ENCODE data around the gene PNKP. TPM values are rescaled to one million over a fixed set of nuclear protein-coding genes. Genes with fewer than 3 reads are reported as not detected.

The PNKP gene
- total RNA-seq, 4 donors from 2014 or later: 33.9 to 69.7 (median 50.2) TPM

DNA sequence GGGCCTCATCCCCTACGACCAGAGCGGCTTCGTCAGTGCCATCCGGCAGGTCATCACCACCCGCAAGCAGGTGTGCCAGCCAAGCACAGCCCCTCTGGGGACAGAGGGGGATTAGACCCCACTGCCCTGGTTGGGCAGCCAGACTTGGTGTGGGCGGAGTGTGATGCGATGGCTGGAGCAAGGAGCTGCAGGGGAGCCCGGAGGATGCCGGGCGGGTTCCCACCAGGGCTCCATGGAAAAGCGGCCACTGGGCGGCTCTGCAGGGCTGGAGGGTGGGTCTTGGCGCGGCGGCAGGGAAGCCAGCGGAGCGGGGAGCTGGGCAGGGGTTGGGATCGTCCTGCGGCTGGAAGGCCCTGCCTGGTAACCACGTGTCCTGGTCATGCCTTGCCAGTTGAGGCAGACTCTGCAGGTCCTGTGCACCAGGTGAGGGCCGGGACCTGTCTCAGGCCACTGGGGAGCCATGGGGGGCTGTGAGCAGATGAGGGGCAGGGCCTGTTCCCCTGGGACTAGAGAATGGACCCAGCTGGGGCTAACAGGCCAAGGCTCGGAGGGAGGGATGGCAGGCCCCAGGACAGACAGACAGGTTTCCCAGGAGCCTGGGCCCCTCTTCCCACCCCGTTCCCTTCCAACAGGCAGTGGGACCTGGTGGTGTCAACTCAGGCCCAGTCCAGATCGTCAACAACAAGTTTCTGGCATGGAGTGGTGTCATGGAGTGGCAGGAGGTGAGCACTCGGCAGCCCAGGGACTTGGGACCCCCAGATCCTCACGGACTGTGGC lies 10.1 kb downstream of the PNKP start:
- no peak for TF ChIP-seq CTCF (IDR thresholded peaks at IDR 0.05)
- no peak for DNase-seq (ENCODE audit: low spot score)
- no peak for ATAC-seq (ENCODE audit: low FRiP score)

DNA sequence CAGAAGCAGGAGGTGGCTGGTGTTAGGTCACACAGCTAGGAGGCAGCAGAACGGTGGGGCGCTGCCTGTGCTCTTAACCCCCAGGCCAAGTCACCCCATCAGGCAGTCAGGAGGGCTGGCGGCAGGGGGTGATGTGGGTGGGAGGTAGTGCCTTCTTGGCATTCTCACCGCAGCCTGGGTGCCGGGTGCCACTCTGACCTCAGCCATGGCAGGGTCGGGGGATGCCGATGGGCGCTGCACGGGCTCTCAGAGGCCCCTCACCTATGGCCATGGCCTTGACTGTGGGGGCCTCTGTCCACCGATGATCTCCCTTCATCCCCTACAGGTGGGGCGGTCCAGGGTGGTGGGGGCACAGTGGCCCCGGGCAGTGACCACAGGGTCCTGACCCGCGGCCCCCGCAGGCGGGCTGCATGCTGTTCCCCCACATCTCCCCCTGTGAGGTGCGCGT lies 10.8 kb downstream of the PNKP start:
- no peak for ATAC-seq (ENCODE audit: low FRiP score)
- no peak for TF ChIP-seq CTCF (IDR thresholded peaks at IDR 0.05)
- no peak for DNase-seq (ENCODE audit: low spot score)

DNA sequence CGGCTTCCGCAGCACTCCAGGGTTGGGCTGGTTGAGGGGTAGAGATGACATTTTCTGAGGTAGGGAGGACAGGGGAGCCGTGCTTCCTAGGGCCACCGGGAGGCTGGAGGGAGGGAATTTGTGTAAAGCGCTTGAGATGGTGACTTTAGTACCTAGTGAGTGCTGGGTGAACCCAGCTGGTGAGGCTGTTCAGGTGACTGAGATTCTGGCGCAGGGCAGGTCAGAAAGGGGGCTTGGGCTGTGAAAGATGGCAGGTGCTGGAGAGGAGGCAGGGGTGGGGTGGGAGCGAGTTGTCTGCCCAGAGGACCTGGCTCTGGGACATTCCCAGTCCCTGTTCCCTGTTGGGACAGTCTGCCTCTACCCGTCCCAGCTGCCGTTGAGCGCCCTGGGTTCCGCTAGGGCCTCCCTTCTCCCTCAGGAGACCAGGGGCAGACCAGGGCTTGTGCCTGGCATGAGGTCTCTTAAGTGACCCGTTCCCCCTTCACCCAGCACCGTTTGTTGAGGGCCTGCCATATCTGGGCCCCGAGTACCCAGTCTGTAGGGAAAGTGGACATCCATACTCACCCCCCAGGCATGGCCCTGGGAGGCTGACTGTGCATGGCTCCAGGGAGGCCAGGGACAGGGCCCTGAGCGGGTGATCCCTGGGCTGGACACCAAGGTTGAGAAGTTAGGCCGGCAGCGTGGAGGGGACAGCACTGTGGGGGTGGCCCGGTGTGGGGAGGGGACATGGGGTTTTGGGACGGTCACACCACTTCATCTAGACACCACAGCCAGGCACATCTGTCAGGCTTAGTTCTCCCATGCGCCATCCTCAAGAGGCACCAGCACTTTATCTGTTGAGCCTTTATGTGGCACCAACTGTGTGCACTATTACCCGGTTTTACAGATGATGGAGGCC lies 11.5 kb downstream of the PNKP start:
- no peak for TF ChIP-seq CTCF (IDR thresholded peaks at IDR 0.05)
- ATAC-seq (ENCODE audit: low FRiP score): no peak
- no peak for DNase-seq (ENCODE audit: low spot score)

GRCh38 chr19:49855277-49855675 lies 12.1 kb downstream of the PNKP start:
- no peak for TF ChIP-seq CTCF (IDR thresholded peaks at IDR 0.05)
- DNase-seq (ENCODE audit: low spot score): no peak
- ATAC-seq (ENCODE audit: low FRiP score): no peak

DNA sequence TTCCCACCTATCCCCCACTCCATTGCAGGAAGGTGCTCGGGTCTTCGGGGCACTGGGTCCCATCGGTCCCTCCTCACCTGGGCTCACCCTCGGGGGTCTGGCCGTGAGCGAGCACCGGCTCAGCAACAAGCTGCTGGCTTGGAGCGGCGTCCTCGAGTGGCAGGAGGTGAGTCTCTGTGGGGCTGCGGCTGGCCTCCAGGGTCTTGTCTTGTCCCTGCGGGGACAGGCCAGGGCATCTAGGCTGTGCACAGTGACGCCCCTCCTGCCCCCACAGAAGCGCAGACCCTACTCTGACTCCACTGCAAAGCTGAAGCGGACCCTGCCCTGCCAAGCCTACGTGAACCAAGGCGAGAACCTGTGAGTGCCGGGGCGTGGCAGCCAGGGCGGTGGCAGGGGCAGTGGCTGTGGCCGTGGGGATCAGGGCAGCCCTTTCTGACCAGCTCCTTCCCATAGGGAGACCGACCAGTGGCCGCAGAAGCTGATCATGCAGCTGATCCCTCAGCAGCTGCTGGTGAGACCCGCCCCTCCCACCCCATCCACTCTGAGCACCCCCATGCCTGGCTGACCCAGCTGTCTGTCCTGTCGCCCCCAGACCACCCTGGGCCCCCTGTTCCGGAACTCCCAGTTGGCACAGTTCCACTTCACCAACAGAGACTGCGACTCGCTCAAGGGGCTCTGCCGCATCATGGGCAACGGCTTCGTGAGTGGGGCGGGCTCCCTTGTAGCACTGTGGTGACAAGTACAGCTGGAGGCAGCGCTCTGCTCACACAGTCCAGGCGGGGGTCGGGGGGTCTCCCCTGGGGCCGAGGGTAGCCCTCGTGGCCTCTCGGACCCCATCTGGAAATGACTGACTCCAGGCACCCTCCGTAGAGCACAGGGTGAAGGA lies 12.8 kb downstream of the PNKP start:
- ATAC-seq (ENCODE audit: low FRiP score): no peak

More for the DNA sequence above, 12.8 kb downstream of the PNKP start:
- TF ChIP-seq CTCF (IDR thresholded peaks at IDR 0.05): no peak
- DNase-seq (ENCODE audit: low spot score): no peak
